Activated CD4-positive, alpha-beta T cell treated with anti-CD3 and anti-CD28 coated beads, Interleukin-2, Interleukin-4, amounts not matched to agents 100 ng/mL and 50 ng/mL, durations not matched to agents 16 hours and 8 hours (primary cell): Measurements from ENCODE around the gene PSD4.

Source experiments
- DNase-seq: peaks from one replicate; pipeline ENCODE4 v3.0.0-alpha.2; 2020; ENCODE audit warnings: low spot score

Gene PSD4

GRCh38 chr2:113173542-113174375 lies at the start of gene PSD4:
Gene PSD4, plus strand, starts transcription at chr2:113173971. Its CDS starts 8,486 bp downstream, at chr2:113182457.
- DNase-seq: peak; percentile 95

- DNase-seq: peak; percentile 46
These were observed 49.4 kb upstream of the PSD4 start for GRCh38 chr2:113124181-113124961.

- DNase-seq: no peak
These were observed 48.6 kb upstream of the PSD4 start for GRCh38 chr2:113124984-113125855.

GRCh38 chr2:113126845-113127645 lies 46.7 kb upstream of the PSD4 start, which contains the start of gene IL1RN:
Gene IL1RN, plus strand, starts transcription at chr2:113127598. Its CDS starts 27 bp downstream, at chr2:113127625.
- DNase-seq: peak; percentile 16

DNA sequence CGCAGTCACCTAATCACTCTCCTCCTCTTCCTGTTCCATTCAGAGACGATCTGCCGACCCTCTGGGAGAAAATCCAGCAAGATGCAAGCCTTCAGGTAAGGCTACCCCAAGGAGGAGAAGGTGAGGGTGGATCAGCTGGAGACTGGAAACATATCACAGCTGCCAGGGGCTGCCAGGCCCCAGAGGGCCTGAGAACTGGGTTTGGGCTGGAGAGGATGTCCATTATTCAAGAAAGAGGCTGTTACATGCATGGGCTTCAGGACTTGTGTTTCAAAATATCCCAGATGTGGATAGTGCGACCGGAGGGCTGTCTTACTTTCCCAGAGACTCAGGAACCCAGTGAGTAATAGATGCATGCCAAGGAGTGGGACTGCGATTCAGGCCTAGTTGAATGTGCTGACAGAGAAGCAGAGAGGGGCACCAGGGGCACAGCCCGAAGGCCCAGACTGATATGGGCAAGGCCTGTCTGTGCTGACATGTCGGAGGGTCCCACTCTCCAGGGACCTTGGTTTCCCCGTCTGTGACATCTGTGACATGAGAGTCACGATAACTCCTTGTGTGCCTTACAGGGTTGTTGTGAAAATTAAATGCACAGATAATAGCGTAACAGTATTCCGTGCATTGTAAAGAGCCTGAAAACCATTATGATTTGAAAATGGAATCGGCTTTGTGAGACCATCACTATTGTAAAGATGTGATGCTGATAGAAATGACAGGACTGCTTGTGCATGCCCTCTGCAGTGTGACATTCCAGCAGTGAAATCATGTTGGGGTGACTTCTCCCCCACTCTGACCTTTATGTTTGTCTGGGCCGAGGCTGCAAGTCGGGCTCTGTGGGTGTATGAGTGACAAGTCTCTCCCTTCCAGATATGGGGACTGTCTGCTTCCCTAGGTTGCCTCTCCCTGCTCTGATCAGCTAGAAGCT lies 45.9 kb upstream of the PSD4 start:
- DNase-seq: no peak

GRCh38 chr2:113129519-113130078 lies 44.2 kb upstream of the PSD4 start:
- no peak for DNase-seq

- DNase-seq: no peak
These were observed 42.2 kb upstream of the PSD4 start for GRCh38 chr2:113131352-113132185.

DNA sequence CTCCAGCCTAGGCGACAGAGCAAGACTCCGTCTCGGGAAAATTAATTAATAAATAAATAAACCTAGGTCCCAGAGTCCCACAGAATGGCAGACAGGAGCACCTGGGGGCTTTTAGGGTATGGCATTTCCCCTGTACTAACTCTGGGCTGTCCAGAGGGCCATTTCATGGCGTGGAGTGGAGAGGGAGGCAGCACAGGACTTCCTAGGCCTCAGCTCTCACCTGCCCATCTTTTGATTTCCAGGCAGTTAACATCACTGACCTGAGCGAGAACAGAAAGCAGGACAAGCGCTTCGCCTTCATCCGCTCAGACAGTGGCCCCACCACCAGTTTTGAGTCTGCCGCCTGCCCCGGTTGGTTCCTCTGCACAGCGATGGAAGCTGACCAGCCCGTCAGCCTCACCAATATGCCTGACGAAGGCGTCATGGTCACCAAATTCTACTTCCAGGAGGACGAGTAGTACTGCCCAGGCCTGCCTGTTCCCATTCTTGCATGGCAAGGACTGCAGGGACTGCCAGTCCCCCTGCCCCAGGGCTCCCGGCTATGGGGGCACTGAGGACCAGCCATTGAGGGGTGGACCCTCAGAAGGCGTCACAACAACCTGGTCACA lies 41.3 kb upstream of the PSD4 start:
- no peak for DNase-seq

DNA sequence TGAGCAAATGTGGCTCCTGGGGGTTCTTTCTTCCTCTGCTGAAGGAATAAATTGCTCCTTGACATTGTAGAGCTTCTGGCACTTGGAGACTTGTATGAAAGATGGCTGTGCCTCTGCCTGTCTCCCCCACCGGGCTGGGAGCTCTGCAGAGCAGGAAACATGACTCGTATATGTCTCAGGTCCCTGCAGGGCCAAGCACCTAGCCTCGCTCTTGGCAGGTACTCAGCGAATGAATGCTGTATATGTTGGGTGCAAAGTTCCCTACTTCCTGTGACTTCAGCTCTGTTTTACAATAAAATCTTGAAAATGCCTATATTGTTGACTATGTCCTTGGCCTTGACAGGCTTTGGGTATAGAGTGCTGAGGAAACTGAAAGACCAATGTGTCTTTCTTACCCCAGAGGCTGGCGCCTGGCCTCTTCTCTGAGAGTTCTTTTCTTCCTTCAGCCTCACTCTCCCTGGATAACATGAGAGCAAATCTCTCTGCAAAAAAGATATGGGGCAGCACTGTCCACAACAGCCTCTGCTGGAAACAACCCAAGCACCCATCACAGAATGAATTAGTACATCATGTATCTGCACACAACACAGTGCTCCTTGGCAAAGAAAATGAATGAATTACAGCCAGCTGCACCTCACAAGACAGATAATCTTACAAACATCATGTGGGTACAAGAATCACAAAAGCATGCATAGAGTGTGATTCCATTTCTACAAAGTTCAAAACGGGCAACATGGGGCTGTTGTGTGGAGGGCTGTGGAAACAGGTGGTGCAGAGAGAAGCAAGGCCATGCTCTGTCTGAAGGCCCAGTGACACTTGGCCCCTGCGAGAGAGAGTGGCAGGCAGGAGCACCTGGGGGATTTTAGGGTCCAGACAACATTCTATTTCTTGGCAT lies 39.8 kb upstream of the PSD4 start:
- no peak for DNase-seq

GRCh38 chr2:113134717-113135116 lies 39.1 kb upstream of the PSD4 start:
- DNase-seq: no peak

DNA sequence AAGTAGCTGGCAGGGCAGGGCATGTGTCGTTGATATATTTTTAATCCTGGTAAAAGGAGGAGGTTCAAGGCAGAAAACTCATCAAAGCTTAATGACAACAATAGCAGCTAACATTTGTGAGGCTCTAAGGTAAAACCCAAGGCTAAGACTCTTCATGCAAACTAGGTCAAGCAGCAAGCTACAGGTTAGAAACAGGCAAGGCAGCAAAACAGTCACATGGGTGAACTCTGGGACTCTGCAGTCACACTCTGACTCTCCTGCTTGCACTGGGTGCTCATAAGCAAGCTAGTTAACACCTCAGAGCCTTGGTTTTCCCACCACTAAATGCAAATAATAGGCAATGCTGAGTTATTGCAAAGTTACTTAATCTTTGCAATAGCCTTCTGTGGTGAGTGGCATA lies 38.5 kb upstream of the PSD4 start:
- no peak for DNase-seq

GRCh38 chr2:113136828-113137775 lies 36.7 kb upstream of the PSD4 start:
- DNase-seq: peak; percentile 41

GRCh38 chr2:113137827-113138226 lies 35.9 kb upstream of the PSD4 start:
- DNase-seq: no peak

- DNase-seq: peak; percentile 86
These were observed 35.1 kb upstream of the PSD4 start for GRCh38 chr2:113138428-113139322.

- no peak for DNase-seq
These were observed 32.3 kb upstream of the PSD4 start for GRCh38 chr2:113141451-113141850.
